AG08395 (cell line): Measurements from ENCODE around the gene DISP3.

ENCODE experiments used
- DNase-seq: peaks from one replicate; pipeline ENCODE4 v3.0.0; 2012; ENCODE audit warnings: mixed read lengths, low spot score

Gene DISP3

GRCh38 chr1:11456965-11457364, 22.0 kb upstream of the DISP3 start:
- DNase-seq: no peak

- no peak for DNase-seq
Observed at GRCh38 chr1:11458811-11459275, 20.1 kb upstream of the DISP3 start.

GRCh38 chr1:11461531-11462137, 17.3 kb upstream of the DISP3 start:
- no peak for DNase-seq

GRCh38 chr1:11462224-11462923, 16.6 kb upstream of the DISP3 start:
- DNase-seq: no peak

- no peak for DNase-seq
Observed at GRCh38 chr1:11463177-11463576, 15.8 kb upstream of the DISP3 start.

GRCh38 chr1:11465307-11465706, 13.6 kb upstream of the DISP3 start:
- DNase-seq: no peak

- DNase-seq: no peak
Observed at GRCh38 chr1:11466416-11466815, 12.5 kb upstream of the DISP3 start.

- DNase-seq: no peak
Observed at GRCh38 chr1:11468878-11469277, 10.1 kb upstream of the DISP3 start.

GRCh38 chr1:11470912-11471311, 8.0 kb upstream of the DISP3 start:
- no peak for DNase-seq

- no peak for DNase-seq
Observed at GRCh38 chr1:11471473-11471872, 7.5 kb upstream of the DISP3 start.

- no peak for DNase-seq
Observed at GRCh38 chr1:11472284-11472683, 6.7 kb upstream of the DISP3 start.

GRCh38 chr1:11472741-11473140, 6.2 kb upstream of the DISP3 start:
- no peak for DNase-seq

- DNase-seq: peak; percentile 16
Observed at GRCh38 chr1:11473491-11474034, 5.4 kb upstream of the DISP3 start.

- no peak for DNase-seq
Observed at GRCh38 chr1:11474826-11475225, 4.1 kb upstream of the DISP3 start.

GRCh38 chr1:11475748-11476147, 3.2 kb upstream of the DISP3 start:
- no peak for DNase-seq

GRCh38 chr1:11479375-11479979, 522 bp downstream of the DISP3 start:
- no peak for DNase-seq

GRCh38 chr1:11481019-11481418, 2.1 kb downstream of the DISP3 start:
- no peak for DNase-seq

GRCh38 chr1:11482198-11482597, 3.2 kb downstream of the DISP3 start:
- DNase-seq: no peak

GRCh38 chr1:11482701-11483479, 3.9 kb downstream of the DISP3 start:
- no peak for DNase-seq

- no peak for DNase-seq
Observed at GRCh38 chr1:11483581-11484320, 4.8 kb downstream of the DISP3 start.

- DNase-seq: no peak
Observed at GRCh38 chr1:11484321-11484655, 5.3 kb downstream of the DISP3 start.

- DNase-seq: no peak
Observed at GRCh38 chr1:11485191-11485590, 6.2 kb downstream of the DISP3 start.
